OCI-LY3 (cell line): Measurements from ENCODE around the gene RPS29.

Experiments
- H2AFZ ChIP-seq: fragments of 200-600, 300-600 bp; shearing (Covaris generic); 2 replicates; pipeline ENCODE4 v1.6.0; 2014; ENCODE audit warnings: antibody characterized with exemption, low read depth, low read length
- H3K27ac ChIP-seq: fragments of 200-600, 300-600 bp; sonication (generic); 2 replicates; pipeline ENCODE4 v1.5.1; 2014; ENCODE audit warnings: mild to moderate bottlenecking, low read length, moderate library complexity, mixed read lengths
- H3K27me3 ChIP-seq: fragments of 200-600, 300-600 bp; sonication (generic); 2 replicates; pipeline ENCODE4 v1.6.1; 2014; ENCODE audit warnings: low read depth, low read length, mixed read lengths
- H3K36me3 ChIP-seq: fragments of 200-600, 300-600 bp; sonication (generic); replicated peaks from 2 replicates; pipeline ENCODE3; 2014; ENCODE audit warnings: low read depth, low read length, mixed read lengths
- H3K4me1 ChIP-seq: fragments of 300-600, 200-600 bp; sonication (generic); 2 replicates; pipeline ENCODE4 v1.6.1; 2014; ENCODE audit warnings: low read length, mixed read lengths
- H3K4me2 ChIP-seq: fragments of 200-600, 300-600 bp; sonication (generic); 2 replicates; pipeline ENCODE4 v1.6.1; 2014; ENCODE audit warnings: low read length, mixed read lengths
- H3K4me3 ChIP-seq: fragments of 300-600, 200-600 bp; sonication (generic); 2 replicates; pipeline ENCODE4 v1.5.1; 2014; ENCODE audit warnings: antibody characterized with exemption, mild to moderate bottlenecking, low read length, moderate library complexity
- H3K79me2 ChIP-seq: fragments of 300-600, 200-600 bp; shearing (Covaris generic); 2 replicates; pipeline ENCODE4 v1.6.1; 2014; ENCODE audit warnings: mild to moderate bottlenecking, low read length, mixed read lengths
- H3K9ac ChIP-seq: fragments of 300-600, 200-600 bp; shearing (Covaris generic); 2 replicates; pipeline ENCODE4 v1.6.0; 2014; ENCODE audit warnings: mild to moderate bottlenecking, low read length, moderate library complexity
- H3K9me3 ChIP-seq: fragments of 200-600, 300-600 bp; shearing (Covaris generic); 2 replicates; pipeline ENCODE4 v1.6.1; 2014; ENCODE audit warnings: low read length, mixed read lengths; ENCODE audit not compliant: insufficient read depth
- H4K20me1 ChIP-seq: fragments of 200-600, 300-600 bp; sonication (generic); 2 replicates; pipeline ENCODE4 v1.6.1; 2016; ENCODE audit warnings: low read length, mixed read lengths; ENCODE audit not compliant: insufficient read depth
- CTCF ChIP-seq: fragments of 200-600, 300-600 bp; sonication (generic); IDR thresholded peaks from 2 replicates; pipeline ENCODE4 v1.5.1; 2014; ENCODE audit warnings: antibody characterized with exemption, low read length, low read depth
- EZH2phosphoT487 ChIP-seq: fragments of 200-600 bp; shearing (Covaris generic); IDR thresholded peaks from 2 replicates; pipeline ENCODE4 v1.6.1; 2018; ENCODE audit warnings: antibody characterized with exemption, mixed run types, low read depth

The RPS29 gene

GRCh38 chr14:49546766-49547165, 39.4 kb downstream of the RPS29 start:
- Histone ChIP-seq H3K9ac (no peak overlapping the region), H3K4me3 (no peak overlapping the region), H3K27ac (no peak overlapping the region), H3K36me3 (no peaks in the 10 kb centered on the region), H3K79me2 (no peaks in the 10 kb centered on the region), H3K4me2 (no peak overlapping the region), H3K4me1 (no peaks in the 10 kb centered on the region), H2AFZ (no peak overlapping the region), H4K20me1 (no peaks in the 10 kb centered on the region), H3K27me3 (no peaks in the 10 kb centered on the region), H3K9me3 (no peaks in the 10 kb centered on the region)
- no peak for TF ChIP-seq EZH2phosphoT487
- TF ChIP-seq CTCF: no peak

GRCh38 chr14:49545716-49546115, 40.5 kb downstream of the RPS29 start:
- Histone ChIP-seq H3K9me3 (no peaks in the 10 kb centered on the region), H3K4me3 (no peak overlapping the region), H3K9ac (no peak overlapping the region), H4K20me1 (no peaks in the 10 kb centered on the region), H3K27ac (no peak overlapping the region), H3K4me2 (no peak overlapping the region), H3K79me2 (no peaks in the 10 kb centered on the region), H2AFZ (no peak overlapping the region), H3K36me3 (no peaks in the 10 kb centered on the region), H3K27me3 (no peaks in the 10 kb centered on the region), H3K4me1 (no peaks in the 10 kb centered on the region)
- TF ChIP-seq CTCF (no peak), EZH2phosphoT487 (no peak)

GRCh38 chr14:49545071-49545470, 41.1 kb downstream of the RPS29 start:
- no peak overlapping the region for H3K27ac ChIP-seq
- no peak overlapping the region for H3K4me2 ChIP-seq
- H3K36me3 ChIP-seq: no peaks in the 10 kb centered on the region
- no peak overlapping the region for H3K9ac ChIP-seq
- no peaks in the 10 kb centered on the region for H3K9me3 ChIP-seq
- H3K79me2 ChIP-seq: no peaks in the 10 kb centered on the region
- H3K4me3 ChIP-seq: no peak overlapping the region
- H3K4me1 ChIP-seq: no peaks in the 10 kb centered on the region
- H3K27me3 ChIP-seq: no peaks in the 10 kb centered on the region
- no peaks in the 10 kb centered on the region for H4K20me1 ChIP-seq
- TF ChIP-seq CTCF: no peak
- no peak for TF ChIP-seq EZH2phosphoT487
- no peak overlapping the region for H2AFZ ChIP-seq

GRCh38 chr14:49541049-49541448, 45.1 kb downstream of the RPS29 start:
- H3K27ac ChIP-seq: no peak overlapping the region
- H2AFZ ChIP-seq: no peak overlapping the region
- H3K27me3 ChIP-seq: no peaks in the 10 kb centered on the region
- H4K20me1 ChIP-seq: no peaks in the 10 kb centered on the region
- no peak overlapping the region for H3K4me2 ChIP-seq
- TF ChIP-seq EZH2phosphoT487 (no peak), CTCF (no peak)
- no peaks in the 10 kb centered on the region for H3K36me3 ChIP-seq
- H3K4me1 ChIP-seq: no peaks in the 10 kb centered on the region
- no peak overlapping the region for H3K4me3 ChIP-seq
- no peaks in the 10 kb centered on the region for H3K79me2 ChIP-seq
- no peaks in the 10 kb centered on the region for H3K9me3 ChIP-seq
- no peak overlapping the region for H3K9ac ChIP-seq
